ENCODE measurements around the gene RPL32. TPM values are rescaled to one million over a fixed set of nuclear protein-coding genes. Genes with fewer than 3 reads are reported as not detected.

RPL32 gene
- total RNA-seq, 1 experiment from 2014 or later, result 1,643 TPM

- peak; percentile 95 for ATAC-seq
- peaks cover 51% of the 10 kb centered on the region for H3K27me3 Mint-ChIP-seq (ENCODE audit: low read depth)
- H3K27ac Mint-ChIP-seq, result no peak overlapping the region
- DNase-seq (ENCODE audit: low spot score), result peak; percentile 87
- H3K4me3 Mint-ChIP-seq, result peak overlapping the region; percentile 74
- ChIA-PET POLR2A (no interaction called here), CTCF (interaction anchor here (0.9 to 7.2 kb wide), 10 partner anchors 9 to 119 kb away, joined by 3 to 57 read pairs (median 8); partner anchors contain the start of gene RPL32)
- no peaks in the 10 kb centered on the region for H3K36me3 Mint-ChIP-seq
- H3K4me1 Mint-ChIP-seq, result peaks cover 6% of the 10 kb centered on the region
- no peaks in the 10 kb centered on the region for H3K9me3 Mint-ChIP-seq
- TF ChIP-seq HMGXB4 (CRISPR knock-in tag; IDR thresholded peaks at IDR 0.05) (peak; percentile 83; the same call in 1 of the 2 replicates), ARID4B (CRISPR knock-in tag; IDR thresholded peaks at IDR 0.05; ENCODE audit: borderline replicate concordance) (peak; percentile 67; the same call in 1 of the 2 replicates), SP1 (CRISPR knock-in tag; conservative IDR thresholded peaks at IDR 0.05) (peak; percentile 68), ZNF121 (CRISPR knock-in tag; IDR thresholded peaks at IDR 0.05) (0 out of 2 replicates have a peak, but pooled peaks have one; percentile 32), USF2 (CRISPR knock-in tag; IDR thresholded peaks at IDR 0.05) (no peak), MAX (CRISPR knock-in tag; IDR thresholded peaks at IDR 0.05) (peak; percentile 57; the same call in 1 of the 2 replicates)
Observed at GRCh38 chr3:12875857-12876836, 34.8 kb upstream of the RPL32 start.

- POLR2A ChIA-PET, result no interaction called here
- peaks cover 10% of the 10 kb centered on the region for H3K4me1 Mint-ChIP-seq
- TF ChIP-seq CREM (CRISPR knock-in tag; IDR thresholded peaks at IDR 0.05) (no peak), JAZF1 (CRISPR knock-in tag; IDR thresholded peaks at IDR 0.05) (no peak), FOXK1 (CRISPR knock-in tag; IDR thresholded peaks at IDR 0.05) (no peak), ZNF121 (CRISPR knock-in tag; IDR thresholded peaks at IDR 0.05) (no peak), ZNF512 (CRISPR knock-in tag; IDR thresholded peaks at IDR 0.05; ENCODE audit: borderline replicate concordance) (no peak), E2F5 (CRISPR knock-in tag; IDR thresholded peaks at IDR 0.05) (no peak), SP1 (CRISPR knock-in tag; conservative IDR thresholded peaks at IDR 0.05) (no peak), TEAD1 (CRISPR knock-in tag; IDR thresholded peaks at IDR 0.05) (no peak), ZNF416 (CRISPR knock-in tag; IDR thresholded peaks at IDR 0.05) (no peak), E2F4 (CRISPR knock-in tag; IDR thresholded peaks at IDR 0.05; ENCODE audit: borderline replicate concordance, low read depth) (no peak), ZBTB43 (CRISPR knock-in tag; IDR thresholded peaks at IDR 0.05) (no peak), E2F1 (CRISPR knock-in tag; IDR thresholded peaks at IDR 0.05) (no peak)
Observed at GRCh38 chr3:12871404-12871983, 30.1 kb upstream of the RPL32 start.

More at GRCh38 chr3:12871404-12871983, 30.1 kb upstream of the RPL32 start:
- H3K4me3 Mint-ChIP-seq, result no peak overlapping the region
- no peaks in the 10 kb centered on the region for H3K36me3 Mint-ChIP-seq
- H3K27ac Mint-ChIP-seq, result no peak overlapping the region
- H3K27me3 Mint-ChIP-seq (ENCODE audit: low read depth), result peaks cover 69% of the 10 kb centered on the region
- DNase-seq (ENCODE audit: low spot score) (no peak), ATAC-seq (no peak)
- no peaks in the 10 kb centered on the region for H3K9me3 Mint-ChIP-seq
- CTCF ChIA-PET, result interaction anchor here (1.1 to 1.4 kb wide), 2 partner anchors 15 to 20 kb away, joined by 3 to 6 read pairs; no protein-coding TSS in a partner anchor
